Measurements from ENCODE around the gene DPP6. TPM values are rescaled to one million over a fixed set of nuclear protein-coding genes. Genes with fewer than 3 reads are reported as not detected.

Gene DPP6
- total RNA-seq, 2 donors from 2014 or later: 0.05 to 38.7 TPM

DNA sequence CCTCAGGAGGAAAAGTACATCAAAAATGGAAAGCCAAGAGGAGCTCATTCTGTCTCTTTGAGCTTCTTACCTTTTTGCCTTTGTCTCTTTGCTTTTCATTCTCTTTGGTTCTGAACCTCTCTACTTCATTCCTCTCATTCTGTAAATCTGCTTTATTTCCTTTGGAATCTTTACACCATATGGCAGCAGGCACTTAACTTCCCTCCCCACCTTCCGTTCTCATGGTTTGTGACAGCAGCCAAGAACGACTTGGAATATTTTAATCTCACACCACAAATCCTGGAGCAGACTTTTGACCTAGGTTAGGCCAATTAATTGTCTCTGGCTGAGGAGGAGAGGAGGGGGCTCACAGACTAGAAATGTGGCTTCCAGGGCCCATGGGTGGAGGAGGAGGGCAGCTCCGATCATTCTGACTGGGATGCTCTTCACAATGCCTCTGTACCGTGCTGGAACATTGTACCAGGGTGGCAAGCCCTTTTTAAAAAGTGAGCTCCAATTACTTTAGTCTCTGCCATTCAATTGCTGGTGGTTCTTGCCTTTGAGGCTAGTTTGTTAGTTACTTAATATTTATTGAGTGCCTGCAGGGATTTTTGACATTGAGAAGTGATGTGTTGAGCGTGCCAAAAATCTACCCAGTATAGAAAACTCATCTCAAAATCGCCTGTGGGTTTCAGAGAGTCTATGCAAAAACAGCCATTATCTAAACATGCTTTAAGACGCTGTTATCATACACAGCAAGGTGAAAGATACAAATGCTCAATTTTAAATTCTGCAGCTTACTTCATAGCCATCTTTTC, 386.6 kb downstream of the DPP6 start:
- Histone ChIP-seq H3K27ac (no peak overlapping the region), H3K36me3 (no peaks in the 10 kb centered on the region), H3K27me3 (replicated peaks; ENCODE audit: insufficient read depth) (no peaks in the 10 kb centered on the region), H3K4me1 (replicated peaks) (no peaks in the 10 kb centered on the region), H3K9me3 (no peaks in the 10 kb centered on the region), H3K4me3 (no peak overlapping the region)
- 59% methylated on average over 7 of the region's 7 CpGs for WGBS
- DNase-seq (ENCODE audit: low spot score): no peak
- intact Hi-C loops (cut with DNase I): no loop called here
- TF ChIP-seq POLR2A (IDR thresholded peaks at IDR 0.05) (no peak), POLR2AphosphoS5 (IDR thresholded peaks at IDR 0.05) (no peak)
- TF ChIP-seq, protein P1, sequence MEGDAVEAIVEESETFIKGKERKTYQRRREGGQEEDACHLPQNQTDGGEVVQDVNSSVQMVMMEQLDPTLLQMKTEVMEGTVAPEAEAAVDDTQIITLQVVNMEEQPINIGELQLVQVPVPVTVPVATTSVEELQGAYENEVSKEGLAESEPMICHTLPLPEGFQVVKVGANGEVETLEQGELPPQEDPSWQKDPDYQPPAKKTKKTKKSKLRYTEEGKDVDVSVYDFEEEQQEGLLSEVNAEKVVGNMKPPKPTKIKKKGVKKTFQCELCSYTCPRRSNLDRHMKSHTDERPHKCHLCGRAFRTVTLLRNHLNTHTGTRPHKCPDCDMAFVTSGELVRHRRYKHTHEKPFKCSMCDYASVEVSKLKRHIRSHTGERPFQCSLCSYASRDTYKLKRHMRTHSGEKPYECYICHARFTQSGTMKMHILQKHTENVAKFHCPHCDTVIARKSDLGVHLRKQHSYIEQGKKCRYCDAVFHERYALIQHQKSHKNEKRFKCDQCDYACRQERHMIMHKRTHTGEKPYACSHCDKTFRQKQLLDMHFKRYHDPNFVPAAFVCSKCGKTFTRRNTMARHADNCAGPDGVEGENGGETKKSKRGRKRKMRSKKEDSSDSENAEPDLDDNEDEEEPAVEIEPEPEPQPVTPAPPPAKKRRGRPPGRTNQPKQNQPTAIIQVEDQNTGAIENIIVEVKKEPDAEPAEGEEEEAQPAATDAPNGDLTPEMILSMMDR (IDR thresholded peaks at IDR 0.05): no peak

DNA sequence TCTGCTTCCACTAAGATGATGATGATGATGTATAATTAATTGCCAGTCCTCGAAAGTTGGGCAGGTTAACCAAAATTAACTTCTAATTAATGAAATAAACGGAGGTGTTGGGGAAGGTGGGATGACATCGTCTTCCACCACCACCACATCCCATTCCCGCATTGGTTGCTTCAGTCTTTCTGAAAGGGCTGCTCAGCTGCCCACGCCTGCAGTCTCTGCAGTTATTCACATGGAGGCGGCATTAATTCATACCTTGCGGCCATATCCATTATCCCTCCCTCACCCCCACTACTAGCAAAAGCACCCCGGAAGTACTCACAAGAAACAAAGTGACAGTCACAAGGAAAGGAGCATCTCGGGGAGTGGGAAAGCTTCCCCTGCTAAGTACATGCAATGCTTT, 387.9 kb downstream of the DPP6 start:
- Histone ChIP-seq H3K4me3 (no peak overlapping the region), H3K9me3 (no peaks in the 10 kb centered on the region), H3K36me3 (no peaks in the 10 kb centered on the region), H3K4me1 (replicated peaks) (no peaks in the 10 kb centered on the region), H3K27ac (no peak overlapping the region), H3K27me3 (replicated peaks; ENCODE audit: insufficient read depth) (no peaks in the 10 kb centered on the region)
- intact Hi-C loops (cut with DNase I): no loop called here
- no peak for DNase-seq (ENCODE audit: low spot score)
- TF ChIP-seq, protein P1 (IDR thresholded peaks at IDR 0.05): no peak
- TF ChIP-seq POLR2A (IDR thresholded peaks at IDR 0.05) (no peak), POLR2AphosphoS5 (IDR thresholded peaks at IDR 0.05) (no peak)
- WGBS: 90% methylated on average over 9 of the region's 9 CpGs

DNA sequence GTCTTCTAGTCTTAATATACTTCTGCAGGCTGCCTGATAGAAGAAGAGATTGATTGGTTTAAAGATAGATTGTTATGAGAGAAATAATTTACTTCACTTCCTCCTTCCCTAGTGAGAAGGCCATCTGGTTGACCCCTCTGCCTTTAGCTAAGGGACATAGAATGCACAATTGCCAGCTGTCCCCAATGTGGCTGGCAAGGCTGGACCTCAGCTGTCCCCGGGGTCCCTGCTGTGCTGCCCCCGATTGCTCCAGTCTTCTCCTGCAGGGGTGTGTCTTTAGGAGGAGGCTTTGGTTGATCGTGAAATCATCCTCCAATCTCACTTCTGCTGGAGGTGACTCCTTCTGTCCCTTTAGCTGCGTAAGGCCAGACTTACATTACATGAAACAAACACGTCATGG, 388.5 kb downstream of the DPP6 start:
- Histone ChIP-seq H3K4me3 (no peak overlapping the region), H3K36me3 (no peaks in the 10 kb centered on the region), H3K4me1 (replicated peaks) (no peaks in the 10 kb centered on the region), H3K27me3 (replicated peaks; ENCODE audit: insufficient read depth) (no peaks in the 10 kb centered on the region), H3K27ac (no peak overlapping the region), H3K9me3 (no peaks in the 10 kb centered on the region)
- intact Hi-C loops (cut with DNase I): no loop called here
- no peak for DNase-seq (ENCODE audit: low spot score)
- WGBS: 85% methylated on average over 5 of the region's 5 CpGs
- TF ChIP-seq, protein P1 (IDR thresholded peaks at IDR 0.05): no peak
- TF ChIP-seq POLR2AphosphoS5 (IDR thresholded peaks at IDR 0.05) (no peak), POLR2A (IDR thresholded peaks at IDR 0.05) (no peak)

DNA sequence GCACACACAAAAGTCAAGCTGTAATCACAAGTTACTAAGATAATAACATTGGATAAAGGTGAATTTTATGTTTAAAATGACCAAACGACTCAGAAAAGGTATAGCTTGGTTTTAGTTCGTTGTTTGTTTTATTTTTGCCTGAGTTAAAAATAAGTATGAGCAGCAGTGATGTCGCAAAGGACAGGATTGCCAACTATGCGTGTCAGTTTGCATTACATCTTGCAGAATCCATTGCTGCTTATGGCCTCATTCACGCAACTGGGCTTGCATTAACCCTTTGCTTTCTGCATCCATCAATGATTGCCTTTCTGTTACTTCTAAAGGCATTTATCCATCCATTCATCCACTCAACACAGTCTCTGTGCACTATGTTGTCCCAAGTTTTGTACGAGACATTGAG, 389.6 kb downstream of the DPP6 start:
- 49% methylated on average over 6 of the region's 6 CpGs for WGBS
- H3K4me1 ChIP-seq (replicated peaks): no peaks in the 10 kb centered on the region
- H3K36me3 ChIP-seq: no peaks in the 10 kb centered on the region
- H3K27me3 ChIP-seq (replicated peaks; ENCODE audit: insufficient read depth): no peaks in the 10 kb centered on the region
- TF ChIP-seq POLR2A (IDR thresholded peaks at IDR 0.05) (no peak), POLR2AphosphoS5 (IDR thresholded peaks at IDR 0.05) (no peak)
- TF ChIP-seq, protein P1 (IDR thresholded peaks at IDR 0.05): no peak
- H3K4me3 ChIP-seq: no peak overlapping the region
- intact Hi-C loops (cut with DNase I): no loop called here
- no peaks in the 10 kb centered on the region for H3K9me3 ChIP-seq
- no peak overlapping the region for H3K27ac ChIP-seq
- no peak for DNase-seq (ENCODE audit: low spot score)

DNA sequence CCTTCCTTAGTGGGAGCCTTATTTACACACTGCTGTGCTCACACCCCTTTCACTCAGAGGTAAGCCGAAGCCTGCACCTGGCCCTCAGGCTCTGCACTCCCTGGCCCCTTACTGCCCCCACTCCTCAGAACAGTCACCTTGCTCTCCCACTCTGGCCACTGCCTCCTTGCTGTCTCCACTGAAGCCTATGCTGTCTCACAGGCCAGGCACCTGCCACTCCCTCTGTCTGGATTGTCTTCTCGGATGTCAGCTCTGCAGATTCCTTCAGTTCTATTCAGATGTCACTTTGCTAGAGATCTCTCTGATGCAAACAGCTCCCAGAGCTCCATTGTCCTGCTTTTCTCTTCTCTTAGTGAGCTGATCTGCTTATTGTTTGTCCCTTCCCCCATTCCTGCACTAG, 390.7 kb downstream of the DPP6 start:
- Histone ChIP-seq H3K36me3 (no peaks in the 10 kb centered on the region), H3K9me3 (no peaks in the 10 kb centered on the region), H3K4me1 (replicated peaks) (no peaks in the 10 kb centered on the region), H3K4me3 (no peak overlapping the region), H3K27ac (no peak overlapping the region), H3K27me3 (replicated peaks; ENCODE audit: insufficient read depth) (no peaks in the 10 kb centered on the region)
- TF ChIP-seq POLR2AphosphoS5 (IDR thresholded peaks at IDR 0.05): no peak
- TF ChIP-seq POLR2A (IDR thresholded peaks at IDR 0.05): no peak
- TF ChIP-seq, protein P1 (IDR thresholded peaks at IDR 0.05): no peak
- WGBS: 34% methylated on average over 2 of the region's 2 CpGs
- no peak for DNase-seq (ENCODE audit: low spot score)
- intact Hi-C loops (cut with DNase I): no loop called here
